ENCODE measurements around the gene IGF2BP1.
"Not testable (repeated sequence)": the region's sequence is repeated elsewhere in the genome, so short reads cannot be mapped to it uniquely, and the experiment has no call there.

IGF2BP1 gene

GRCh38 chr17:49054342-49055092 is 57.3 kb downstream of the IGF2BP1 start:
- no peak for DNase-seq (ENCODE audit: low spot score)

GRCh38 chr17:49055181-49055927 is 58.2 kb downstream of the IGF2BP1 start:
- no peak for DNase-seq (ENCODE audit: low spot score)

DNA sequence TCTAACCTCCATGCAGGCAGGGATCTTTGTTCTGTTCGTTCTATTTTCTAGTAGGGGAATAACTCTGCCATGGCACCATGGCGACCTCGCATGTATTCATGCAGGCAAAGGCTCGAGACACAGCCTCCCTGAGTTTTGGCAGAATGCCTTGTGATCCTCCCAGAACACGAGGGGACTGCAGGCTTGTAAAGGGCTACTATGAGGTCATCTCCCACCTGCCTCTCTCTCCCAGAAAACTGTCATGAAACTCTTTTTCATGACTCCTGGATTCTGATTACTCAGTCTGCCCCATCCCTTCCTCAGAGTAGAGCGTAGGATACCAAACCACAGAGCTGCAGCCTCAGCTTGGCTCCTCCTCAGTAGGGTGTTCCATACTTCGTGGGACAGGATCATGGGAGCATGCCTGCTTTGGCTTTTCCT is 64.3 kb downstream of the IGF2BP1 start:
- no peak for DNase-seq (ENCODE audit: low spot score)

DNA sequence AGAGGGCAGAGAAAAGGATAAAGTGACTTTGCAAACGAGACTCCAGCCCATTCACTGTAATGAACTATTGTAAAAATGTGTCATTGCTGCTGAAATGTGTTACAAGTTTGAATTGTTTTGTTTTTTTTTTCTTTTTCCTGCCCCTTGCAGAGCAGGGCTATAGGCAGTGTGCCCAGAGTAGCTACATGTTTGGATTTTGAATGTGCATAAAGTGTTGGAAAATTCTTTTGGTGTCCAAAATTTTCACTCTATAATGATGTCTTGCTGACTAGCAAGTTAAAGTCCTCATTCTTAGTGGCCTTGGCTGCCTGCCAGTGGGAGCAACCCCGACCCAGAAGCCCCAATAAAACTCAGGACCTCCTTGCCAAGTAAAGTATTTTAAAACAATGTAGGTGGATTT is 66.5 kb downstream of the IGF2BP1 start:
- DNase-seq (ENCODE audit: low spot score), result no peak

GRCh38 chr17:49067163-49067562 is 70.0 kb downstream of the IGF2BP1 start:
- no peak for DNase-seq (ENCODE audit: low spot score)

DNA sequence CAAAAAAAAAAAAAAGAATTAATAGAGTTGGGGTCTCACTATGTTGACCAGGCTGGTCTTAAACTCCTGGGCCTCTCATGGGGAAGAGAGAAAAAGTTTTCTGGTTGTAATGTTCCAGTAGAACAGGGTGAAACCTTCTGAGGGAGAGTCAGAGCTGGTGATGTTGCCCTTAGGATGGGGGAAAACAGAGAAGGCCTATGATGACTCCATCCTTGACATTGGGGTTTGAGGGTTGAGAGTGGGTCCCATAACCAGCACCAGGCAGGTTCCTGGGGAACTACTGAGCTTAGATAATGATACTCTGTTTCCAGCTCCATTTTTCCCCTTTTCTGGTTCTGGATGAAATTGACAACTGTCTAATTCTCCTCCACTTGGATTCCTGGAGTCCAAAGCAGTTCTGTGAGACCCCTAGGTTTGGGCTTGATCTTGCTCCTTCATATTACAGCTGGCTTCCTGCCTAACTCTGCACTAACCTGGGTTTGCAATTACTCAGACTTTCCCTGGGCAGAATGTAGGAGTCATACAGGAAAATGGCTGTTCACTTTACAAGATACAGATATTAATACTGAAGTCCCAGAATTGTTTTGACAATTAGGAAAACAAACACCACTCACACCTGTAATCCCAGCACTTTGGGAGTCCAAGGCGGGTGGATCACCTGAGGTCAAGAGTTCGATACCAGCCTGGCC is 72.5 kb downstream of the IGF2BP1 start:
- DNase-seq (ENCODE audit: low spot score), result no peak

DNA sequence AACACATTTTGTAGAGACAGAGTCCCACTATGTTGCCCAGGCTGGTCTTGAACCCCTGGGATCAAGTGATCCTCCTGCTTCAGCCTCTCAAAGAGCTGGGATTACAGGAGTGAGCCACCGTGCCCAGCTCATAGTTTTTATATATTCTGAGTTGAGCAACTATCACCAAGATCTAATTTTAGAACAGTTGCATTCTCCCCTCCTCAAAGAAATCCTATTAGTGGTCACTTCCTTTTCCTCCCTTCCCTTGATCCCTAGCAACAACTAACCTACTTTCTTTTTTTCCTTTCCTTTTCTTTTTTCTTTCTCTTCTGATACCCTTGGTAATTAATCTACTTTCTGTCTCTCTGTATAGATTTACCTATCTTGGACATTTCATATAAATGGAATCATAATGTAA is 73.9 kb downstream of the IGF2BP1 start:
- DNase-seq (ENCODE audit: low spot score), result no peak

- DNase-seq (ENCODE audit: low spot score), result no peak
Observed at GRCh38 chr17:49074851-49075540, 77.8 kb downstream of the IGF2BP1 start.

- no peak for DNase-seq (ENCODE audit: low spot score)
Observed at GRCh38 chr17:49076573-49077384, 79.6 kb downstream of the IGF2BP1 start.

GRCh38 chr17:49078248-49078647 is 81.1 kb downstream of the IGF2BP1 start:
- no peak for DNase-seq (ENCODE audit: low spot score)

- no peak for DNase-seq (ENCODE audit: low spot score)
Observed at GRCh38 chr17:49079840-49080663, 82.9 kb downstream of the IGF2BP1 start.

GRCh38 chr17:49082231-49082630 is 85.0 kb downstream of the IGF2BP1 start:
- no peak for DNase-seq (ENCODE audit: low spot score)

GRCh38 chr17:49085046-49085445 is 87.9 kb downstream of the IGF2BP1 start:
- not testable (repeated sequence) for DNase-seq (ENCODE audit: low spot score)

DNA sequence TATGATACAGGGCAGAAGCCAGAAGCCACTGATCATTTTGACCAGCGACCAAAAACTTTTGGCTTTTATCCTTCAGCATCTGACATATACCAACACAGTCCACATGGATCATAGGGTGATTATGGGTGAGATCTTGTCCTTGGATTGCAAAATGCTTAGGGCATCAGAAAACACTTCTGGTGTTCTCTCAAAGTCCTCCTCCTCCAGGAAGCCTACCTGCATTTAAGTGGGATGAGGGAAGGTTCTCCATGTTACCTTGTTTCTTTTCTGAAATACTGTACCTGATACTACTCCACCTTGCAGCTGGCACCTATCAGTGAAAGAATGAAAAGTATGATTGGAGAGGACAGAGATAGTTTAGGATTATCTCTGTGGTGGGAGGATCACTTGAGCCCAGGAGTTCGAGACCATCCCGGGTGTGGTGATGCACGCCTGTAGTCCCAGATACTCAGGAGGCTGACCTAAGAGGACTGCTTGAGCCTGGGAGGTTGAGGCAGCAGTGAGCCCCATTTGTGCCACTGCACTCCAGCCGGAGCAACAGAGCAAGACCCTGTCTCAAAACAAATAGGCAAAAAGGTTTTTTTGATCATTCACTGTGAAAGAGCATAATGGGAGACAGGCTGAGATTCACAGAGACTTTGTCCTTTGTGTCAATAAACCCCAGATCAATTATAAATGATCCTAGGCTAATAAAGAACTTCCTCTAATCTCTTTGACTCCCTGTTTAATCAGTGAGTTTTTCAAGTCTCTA is 88.6 kb downstream of the IGF2BP1 start:
- no peak for DNase-seq (ENCODE audit: low spot score)

- no peak for DNase-seq (ENCODE audit: low spot score)
Observed at GRCh38 chr17:49086316-49086605, 89.1 kb downstream of the IGF2BP1 start.

DNA sequence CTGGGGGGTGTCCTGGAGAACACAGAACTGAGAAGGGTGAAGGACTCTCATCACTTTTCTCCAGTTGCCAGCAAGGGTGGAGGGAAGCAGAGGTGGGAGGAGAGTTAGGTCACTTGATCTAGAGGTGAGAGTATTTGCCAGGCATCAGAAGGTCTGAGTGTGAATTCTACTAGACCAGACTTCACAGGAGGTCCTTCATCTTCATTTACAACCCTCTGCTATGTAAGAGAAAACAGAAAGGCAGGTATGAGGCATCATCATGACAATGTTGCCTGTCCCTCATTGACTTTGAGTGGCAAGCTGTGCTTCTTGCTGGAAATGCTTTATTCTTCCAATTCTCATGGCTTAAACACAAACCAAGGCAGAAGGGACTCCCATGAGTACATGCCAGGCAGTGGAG is 89.5 kb downstream of the IGF2BP1 start:
- DNase-seq (ENCODE audit: low spot score), result no peak

GRCh38 chr17:49089094-49089493 is 91.9 kb downstream of the IGF2BP1 start:
- DNase-seq (ENCODE audit: low spot score), result no peak

DNA sequence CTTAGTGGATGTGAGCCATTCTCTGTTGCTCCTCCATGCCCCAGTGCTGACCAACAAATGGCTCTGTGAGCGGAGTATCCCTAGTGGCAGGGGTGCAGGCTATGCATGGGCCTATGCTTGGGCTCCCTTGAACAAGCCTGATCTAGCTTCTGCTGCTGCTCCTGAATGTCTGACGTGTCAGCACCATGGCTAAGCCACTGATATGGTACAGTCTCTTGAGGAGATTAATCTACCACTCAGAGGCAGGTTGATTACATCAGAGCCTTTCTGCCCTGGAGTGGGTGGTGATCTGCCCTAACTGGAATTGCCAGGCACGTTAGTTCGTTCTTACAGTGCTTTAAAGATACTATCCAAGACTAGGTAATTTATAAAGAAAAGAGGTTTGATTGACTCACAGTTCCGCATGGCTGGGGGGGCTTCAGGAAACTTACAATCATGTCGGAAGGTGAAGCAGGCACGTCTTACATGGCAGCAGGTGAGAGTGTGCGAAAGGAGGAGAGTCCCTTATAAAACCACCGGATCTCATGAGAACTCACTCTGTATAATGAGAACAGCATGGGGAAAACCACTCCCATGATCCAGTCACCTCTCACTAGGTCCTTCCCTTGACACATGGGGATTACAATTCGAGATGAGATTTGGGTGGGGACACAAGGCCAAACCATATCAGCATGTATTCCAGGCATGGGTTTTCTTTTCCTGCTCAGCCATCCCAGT is 93.9 kb downstream of the IGF2BP1 start:
- no peak for DNase-seq (ENCODE audit: low spot score)

DNA sequence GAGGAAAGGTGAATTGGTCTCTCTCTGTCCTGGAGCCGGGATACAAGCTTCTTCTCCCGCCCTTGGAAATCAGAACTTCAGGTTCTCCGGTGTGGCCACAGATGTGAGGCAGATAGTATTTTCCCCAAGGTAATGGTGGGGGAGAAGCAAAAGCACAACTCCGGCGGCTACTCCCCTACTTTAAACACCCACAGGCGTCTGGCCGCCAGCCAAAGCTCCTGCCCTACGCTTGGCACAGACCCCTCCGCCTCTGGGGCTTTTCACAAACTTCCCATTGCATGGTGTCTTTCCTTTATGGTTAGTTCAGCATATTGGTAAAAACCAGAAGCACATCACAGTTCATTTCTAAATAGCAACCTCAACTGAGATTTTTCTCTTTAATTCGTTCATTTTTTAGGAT is 95.9 kb downstream of the IGF2BP1 start:
- no peak for DNase-seq (ENCODE audit: low spot score)

Measured in cerebellar cortex (tissue), 1 donor.